ENCODE data around the gene LRPAP1. TPM values are rescaled to one million over a fixed set of nuclear protein-coding genes. Genes with fewer than 3 reads are reported as not detected.

Gene LRPAP1
- total and polyA plus RNA-seq, 9 donors = 74.3 to 179 (median 135) TPM

DNA sequence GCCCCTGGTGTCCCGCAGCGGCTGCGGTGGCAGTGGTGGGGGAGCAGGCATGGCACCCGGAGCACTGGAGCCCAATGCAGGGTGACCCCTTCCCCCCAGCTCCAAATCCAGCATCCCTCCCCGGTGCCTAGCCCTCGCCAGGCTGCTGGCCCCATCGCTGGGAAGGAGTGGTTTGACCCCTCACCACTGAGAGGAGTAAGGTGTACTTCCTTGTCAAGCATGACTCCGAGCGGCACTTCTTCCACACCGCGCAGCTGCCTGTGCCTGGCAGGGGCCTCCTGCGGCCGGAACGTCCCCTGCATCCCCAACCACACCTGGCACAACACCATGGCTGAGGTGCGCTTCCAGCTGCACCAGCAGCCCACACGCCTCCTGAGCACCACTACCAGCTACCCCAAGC, 27.0 kb downstream of the LRPAP1 start:
- H3K27ac ChIP-seq = no peak overlapping the region
- TF ChIP-seq POLR2A (IDR thresholded peaks at IDR 0.05) = no peak
- H3K4me1 ChIP-seq (ENCODE audit: insufficient read depth) = no peaks in the 10 kb centered on the region
- H3K27me3 ChIP-seq = no peaks in the 10 kb centered on the region
- H3K9me3 ChIP-seq = no peaks in the 10 kb centered on the region
- H3K36me3 ChIP-seq = no peaks in the 10 kb centered on the region
- WGBS, 3 donors = 91 to 93% (median 93%) methylated on average over 14 to 16 of the region's 16 CpGs
- intact Hi-C loops (cut with DNase I) = no loop called here
- H3K4me3 ChIP-seq = no peak overlapping the region
- DNase-seq = no peak

DNA sequence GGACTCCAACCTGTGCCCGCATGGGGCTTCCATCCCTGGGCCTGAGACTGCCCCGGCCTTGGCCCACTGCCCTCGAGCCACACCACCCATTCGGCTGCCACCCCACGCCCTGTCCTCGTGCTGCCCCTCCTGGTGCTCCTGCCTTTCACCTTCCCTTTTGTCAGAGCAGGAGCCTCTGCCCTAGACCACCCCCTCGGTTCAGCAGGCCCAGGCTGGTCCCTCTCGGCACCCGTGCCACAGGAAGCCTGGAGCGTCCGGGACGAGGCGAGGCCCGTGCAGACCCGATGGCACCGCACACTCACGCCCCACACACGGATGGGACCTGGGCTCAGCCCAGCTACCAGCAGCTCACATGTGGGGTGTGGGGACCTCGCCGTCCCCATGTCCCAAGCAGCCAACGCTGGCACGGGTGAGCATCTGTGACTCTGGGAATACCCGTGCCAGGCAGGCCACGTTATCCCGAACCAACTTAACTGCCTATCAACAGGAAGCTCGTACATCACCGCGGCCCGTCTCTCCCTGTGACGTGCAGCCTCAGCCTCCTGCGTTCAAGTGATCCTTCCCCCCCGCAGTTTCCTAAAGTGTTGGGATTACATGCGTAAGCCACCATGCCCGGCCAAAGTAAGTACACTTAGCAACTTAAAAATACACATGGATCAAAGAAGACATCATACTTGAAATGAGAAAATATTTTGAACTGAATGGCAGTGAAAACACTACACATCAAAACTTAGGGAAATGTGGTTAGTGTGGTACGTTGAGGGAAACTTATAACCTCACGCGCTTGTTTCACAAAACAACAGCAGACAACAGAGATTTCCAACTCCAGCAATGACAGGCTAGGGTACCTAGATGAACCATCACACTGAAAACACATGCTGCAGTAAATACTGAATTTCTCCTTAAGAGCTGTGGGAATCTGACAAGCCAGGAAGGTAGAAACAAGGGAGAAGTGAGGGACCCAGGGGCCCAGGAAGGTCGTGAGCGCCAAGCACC, 29.0 kb downstream of the LRPAP1 start:
- Histone ChIP-seq H3K36me3 (no peaks in the 10 kb centered on the region), H3K27ac (no peak overlapping the region), H3K4me1 (ENCODE audit: insufficient read depth) (no peaks in the 10 kb centered on the region), H3K9me3 (no peaks in the 10 kb centered on the region), H3K27me3 (no peaks in the 10 kb centered on the region), H3K4me3 (no peak overlapping the region)
- no peak for DNase-seq
- TF ChIP-seq EP300 (IDR thresholded peaks at IDR 0.05) (no peak), CTCF (IDR thresholded peaks at IDR 0.05) (no peak), POLR2A (IDR thresholded peaks at IDR 0.05) (no peak)
- intact Hi-C loops (cut with DNase I) = no loop called here
- 90 to 92% (median 92%) methylated on average over 39 of the region's 39 CpGs for WGBS, 3 donors

DNA sequence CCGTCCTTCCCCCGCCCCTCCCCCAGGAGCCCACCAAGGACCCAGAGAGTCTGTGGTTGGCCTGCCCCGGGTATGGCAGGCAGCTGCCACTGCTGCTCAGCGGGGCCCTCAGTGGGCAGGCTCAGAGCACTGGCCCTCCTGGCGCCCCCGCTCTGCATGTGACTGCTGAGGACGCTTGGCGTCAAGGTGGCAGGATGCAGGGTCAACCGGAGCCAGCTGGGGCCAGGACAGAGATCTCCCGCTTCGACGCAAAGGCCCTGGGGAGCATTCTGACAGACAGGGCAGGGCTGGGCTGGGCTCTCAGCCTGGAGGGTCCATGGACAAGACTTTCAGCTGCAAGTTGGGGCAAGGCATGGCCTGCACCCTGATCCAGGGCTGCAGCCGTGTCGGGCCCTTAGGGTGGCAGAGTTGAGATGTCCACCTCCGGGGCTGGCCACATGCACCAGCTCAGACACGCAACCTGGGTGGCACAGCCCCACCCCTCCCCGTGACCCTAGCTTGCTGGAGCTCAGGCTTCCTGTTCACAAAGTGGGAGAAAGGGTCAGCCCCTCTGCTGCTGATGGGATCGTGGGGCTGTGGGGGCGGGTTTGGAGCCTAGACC, 30.3 kb downstream of the LRPAP1 start:
- WGBS, 3 donors = 86 to 88% (median 87%) methylated on average over 15 to 19 of the region's 19 CpGs
- H3K36me3 ChIP-seq = no peaks in the 10 kb centered on the region
- H3K27me3 ChIP-seq = no peaks in the 10 kb centered on the region
- no peak for DNase-seq
- H3K4me1 ChIP-seq (ENCODE audit: insufficient read depth) = no peaks in the 10 kb centered on the region
- H3K9me3 ChIP-seq = no peaks in the 10 kb centered on the region
- no peak overlapping the region for H3K4me3 ChIP-seq
- TF ChIP-seq POLR2A (IDR thresholded peaks at IDR 0.05) (no peak), EP300 (IDR thresholded peaks at IDR 0.05) (no peak)
- H3K27ac ChIP-seq = no peak overlapping the region
- intact Hi-C loops (cut with DNase I) = no loop called here

DNA sequence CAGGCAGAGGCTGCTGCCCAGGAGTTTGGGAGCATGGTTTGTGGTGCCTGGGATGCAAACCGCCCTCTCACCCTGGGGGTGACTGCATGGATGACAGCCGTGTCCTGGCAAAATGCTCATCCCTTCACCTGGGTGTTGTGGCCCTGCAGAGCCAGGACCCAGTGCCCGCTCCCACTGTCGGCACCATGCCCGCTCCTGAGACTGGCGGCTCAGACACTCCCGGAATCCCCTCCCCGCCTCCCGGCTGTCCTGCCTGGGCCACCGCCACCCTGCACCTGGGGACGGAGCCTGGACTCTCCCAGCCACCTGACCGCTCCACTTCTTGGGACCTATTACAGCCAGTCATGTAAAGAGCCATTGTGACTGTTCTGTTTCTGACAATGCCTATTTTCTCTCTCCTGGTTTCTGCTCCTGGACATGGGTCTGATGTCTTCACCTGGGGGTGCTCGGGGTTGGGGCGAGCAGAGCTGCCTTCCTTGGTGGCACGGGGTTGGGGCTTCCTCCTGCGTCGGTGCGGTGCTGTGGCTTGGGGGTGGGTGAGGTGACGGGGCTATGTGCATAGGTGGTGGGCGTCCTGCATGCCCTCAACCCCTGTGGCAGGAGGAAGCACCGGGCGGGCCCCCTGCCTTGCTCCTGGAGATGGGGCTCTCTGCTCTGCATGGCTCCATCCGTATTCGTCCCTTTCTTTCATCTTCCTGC, 30.9 kb downstream of the LRPAP1 start:
- no peak for TF ChIP-seq POLR2A (IDR thresholded peaks at IDR 0.05)
- no peak for TF ChIP-seq EP300 (IDR thresholded peaks at IDR 0.05)
- TF ChIP-seq CTCF (IDR thresholded peaks at IDR 0.05) = no peak
- DNase-seq = no peak
- no peaks in the 10 kb centered on the region for H3K4me1 ChIP-seq (ENCODE audit: insufficient read depth)
- no peaks in the 10 kb centered on the region for H3K9me3 ChIP-seq
- no peaks in the 10 kb centered on the region for H3K27me3 ChIP-seq
- H3K36me3 ChIP-seq = no peaks in the 10 kb centered on the region
- no peak overlapping the region for H3K4me3 ChIP-seq
- intact Hi-C loops (cut with DNase I) = no loop called here
- WGBS, 3 donors = 88 to 92% (median 89%) methylated on average over 24 of the region's 24 CpGs
- H3K27ac ChIP-seq = no peak overlapping the region

DNA sequence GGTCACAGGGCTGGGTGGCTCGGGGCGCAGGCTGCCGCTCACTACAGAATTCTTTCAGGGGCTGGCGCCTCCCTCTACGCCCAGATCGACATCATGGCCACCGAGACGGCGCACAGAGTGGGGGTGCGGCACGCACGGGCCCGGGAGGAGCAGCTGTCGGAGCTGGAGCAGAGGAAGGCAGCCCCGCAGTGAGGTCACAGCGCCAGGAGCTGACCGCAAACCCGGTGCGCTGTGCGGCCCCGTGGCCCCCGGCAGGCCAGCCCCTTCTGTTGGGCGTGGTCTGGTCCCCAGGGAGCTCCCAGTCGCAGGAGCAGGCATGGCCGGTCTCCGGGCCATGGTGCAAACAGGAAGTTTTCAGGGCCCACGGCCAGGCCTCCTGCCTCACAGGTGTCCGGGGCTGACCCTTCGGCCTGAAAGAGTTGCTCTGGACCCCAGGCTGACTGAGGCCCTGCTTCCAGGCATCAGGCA, 31.6 kb downstream of the LRPAP1 start:
- H3K36me3 ChIP-seq = no peaks in the 10 kb centered on the region
- H3K27me3 ChIP-seq = no peaks in the 10 kb centered on the region
- WGBS, 3 donors = 88 to 95% (median 94%) methylated on average over 19 to 29 of the region's 29 CpGs
- intact Hi-C loops (cut with DNase I) = no loop called here
- H3K4me3 ChIP-seq = no peak overlapping the region
- no peaks in the 10 kb centered on the region for H3K4me1 ChIP-seq (ENCODE audit: insufficient read depth)
- no peak for DNase-seq
- no peak overlapping the region for H3K27ac ChIP-seq
- TF ChIP-seq CTCF (IDR thresholded peaks at IDR 0.05) (no peak), EP300 (IDR thresholded peaks at IDR 0.05) (no peak), POLR2A (IDR thresholded peaks at IDR 0.05) (no peak)
- H3K9me3 ChIP-seq = no peaks in the 10 kb centered on the region

Data from ovary (tissue), 9 donors.